Neural progenitor cell (in vitro differentiated cells): ENCODE results near the gene TEDDM1.

Experiments used
- CTCF ChIP-seq: fragments of 200-600 bp; sonication (generic); IDR thresholded peaks from 2 replicates; pipeline ENCODE4 v1.5.1; 2017; ENCODE audit warnings: antibody characterized with exemption, mild to moderate bottlenecking
- EZH2 ChIP-seq: fragments of 200-600 bp; sonication (generic); IDR thresholded peaks from 2 replicates; pipeline ENCODE4 v1.6.1; 2017; ENCODE audit warnings: antibody characterized with exemption, mild to moderate bottlenecking, moderate library complexity
- EZH2phosphoT487 ChIP-seq: fragments of 200-600 bp; sonication (generic); IDR thresholded peaks from 2 replicates; pipeline ENCODE4 v1.6.1; 2017; ENCODE audit warnings: antibody characterized with exemption

GRCh38 chr1:182383934-182384333, 16.5 kb downstream of the TEDDM1 start:
- TF ChIP-seq CTCF (no peak), EZH2 (no peak), EZH2phosphoT487 (no peak)
